ENCODE measurements around the gene TMEM236. TPM values are rescaled to one million over a fixed set of nuclear protein-coding genes. Genes with fewer than 3 reads are reported as not detected.

The TMEM236 gene
- total and polyA plus RNA-seq, 2 donors (not counting 3 experiments of a cell fraction or from before 2014, with no cell fraction given) = 0.24 to 0.29 TPM

GRCh38 chr10:17805921-17806577 lies 54.0 kb downstream of the TMEM236 start:
- Histone ChIP-seq H3K9me3 (replicated peaks; ENCODE audit: control insufficient read depth, insufficient read depth, low read length) (no peaks in the 10 kb centered on the region), H3K36me3 (ENCODE audit: control insufficient read depth in 2 of 2, extremely low read depth in 1 of 2, insufficient read depth in 2 of 2, low read length in 2 of 2) (no peaks in the 10 kb centered on the region), H3K27ac (ENCODE audit: insufficient read depth, low read depth, low read length) (no peak overlapping the region), H2AFZ (ENCODE audit: low read depth, low read length) (no peak overlapping the region), H4K20me1 (replicated peaks; ENCODE audit: control insufficient read depth, extremely low read depth, insufficient read depth, low read length) (no peaks in the 10 kb centered on the region), H3K79me2 (ENCODE audit: control insufficient read depth, insufficient read depth, low read length) (no peaks in the 10 kb centered on the region), H3K4me3 (replicated peaks in 1 of 3; ENCODE audit: insufficient read depth in 1 of 3, low read depth in 1 of 3, low read length in 3 of 3) (no peak overlapping the region), H3K9me1 (replicated peaks; ENCODE audit: control insufficient read depth, extremely low read depth, insufficient read depth, low read length) (no peaks in the 10 kb centered on the region), H3K4me1 (ENCODE audit: control insufficient read depth, extremely low read depth, insufficient read depth, low read length) (peaks cover 16% of the 10 kb centered on the region), H3K9ac (replicated peaks; ENCODE audit: extremely low read depth, insufficient read depth, low read length) (no peak overlapping the region), H3K4me2 (ENCODE audit: insufficient read depth, low read length) (no peak overlapping the region), H3K27me3 (ENCODE audit: control insufficient read depth in 2 of 2, insufficient read depth in 2 of 2, low read length in 2 of 2) (no peaks in the 10 kb centered on the region)
- dilution Hi-C loops (cut with MboI; ENCODE audit: extremely low pct_ligation_motif_present, low sequenced_read_pairs) (no loop called here), intact Hi-C loops (cut with micrococcal nuclease) (loop anchor here (5.0 kb wide), 1 partner anchor 41 kb away; no protein-coding TSS in a partner anchor)
- TF ChIP-seq CTCF (IDR thresholded peaks at IDR 0.05; ENCODE audit: extremely low read depth in 1 of 2, insufficient read depth in 1 of 2, low read depth in 1 of 2, low read length in 2 of 2) (peak in 1 of 2 donors; percentile 23), JUN (IDR thresholded peaks at IDR 0.05; ENCODE audit: borderline replicate concordance, insufficient read depth, insufficient read length, low read depth) (no peak)
- DNase-seq (ENCODE audit: low read depth, low spot score) = no peak
- ChIA-PET CTCF (no interaction called here), POLR2A (no interaction called here)
- no peak for FAIRE-seq
- no TSS peak for BruUV-seq (replicated peaks)

- FAIRE-seq = no peak
- H4K20me1 ChIP-seq (replicated peaks; ENCODE audit: control insufficient read depth, extremely low read depth, insufficient read depth, low read length) = no peaks in the 10 kb centered on the region
These were observed 57.2 kb downstream of the TMEM236 start, which contains the start of gene MRC1 for GRCh38 chr10:17808971-17809841. Gene MRC1 (plus strand): TSS chr10:17809348. CDS start chr10:17809466, 118 bp downstream.

More at GRCh38 chr10:17808971-17809841, 57.2 kb downstream of the TMEM236 start, which contains the start of gene MRC1:
- Histone ChIP-seq H3K27me3 (ENCODE audit: control insufficient read depth in 2 of 2, insufficient read depth in 2 of 2, low read length in 2 of 2) (no peaks in the 10 kb centered on the region), H3K79me2 (ENCODE audit: control insufficient read depth, insufficient read depth, low read length) (no peaks in the 10 kb centered on the region), H3K9me1 (replicated peaks; ENCODE audit: control insufficient read depth, extremely low read depth, insufficient read depth, low read length) (no peaks in the 10 kb centered on the region), H3K9me3 (replicated peaks; ENCODE audit: control insufficient read depth, insufficient read depth, low read length) (no peaks in the 10 kb centered on the region), H3K4me2 (ENCODE audit: insufficient read depth, low read length) (no peak within 1 kb of the TSS), H3K27ac (ENCODE audit: insufficient read depth, low read depth, low read length) (no peak within 1 kb of the TSS), H3K9ac (replicated peaks; ENCODE audit: extremely low read depth, insufficient read depth, low read length) (no peak within 1 kb of the TSS), H3K4me1 (ENCODE audit: control insufficient read depth, extremely low read depth, insufficient read depth, low read length) (peaks cover 9% of the 10 kb centered on the region), H2AFZ (ENCODE audit: low read depth, low read length) (no peak within 1 kb of the TSS), H3K4me3 (replicated peaks in 1 of 3; ENCODE audit: insufficient read depth in 1 of 3, low read depth in 1 of 3, low read length in 3 of 3) (no peak within 1 kb of the TSS), H3K36me3 (ENCODE audit: control insufficient read depth in 2 of 2, extremely low read depth in 1 of 2, insufficient read depth in 2 of 2, low read length in 2 of 2) (no peaks in the 10 kb centered on the region)
- dilution Hi-C loops (cut with MboI; ENCODE audit: extremely low pct_ligation_motif_present, low sequenced_read_pairs) = no loop called here
- TF ChIP-seq MYC (IDR thresholded peaks at IDR 0.05; ENCODE audit: low read depth, low read length) (no peak), CTCF (IDR thresholded peaks at IDR 0.05; ENCODE audit: extremely low read depth in 1 of 2, insufficient read depth in 1 of 2, low read depth in 1 of 2, low read length in 2 of 2) (no peak), POLR2AphosphoS5 (IDR thresholded peaks at IDR 0.05; ENCODE audit: insufficient read depth, low read depth, low read length) (no peak), JUN (IDR thresholded peaks at IDR 0.05; ENCODE audit: borderline replicate concordance, insufficient read depth, insufficient read length, low read depth) (no peak), FOS (IDR thresholded peaks at IDR 0.05; ENCODE audit: borderline replicate concordance, insufficient read depth, low read length) (no peak), MAX (IDR thresholded peaks at IDR 0.05; ENCODE audit: insufficient read depth, insufficient read length) (no peak), GATA2 (IDR thresholded peaks at IDR 0.05; ENCODE audit: insufficient read depth, insufficient read length, low read depth, low read length) (no peak), EZH2 (IDR thresholded peaks at IDR 0.05; ENCODE audit: borderline replicate concordance, low read depth, low read length, severe bottlenecking) (no peak), POLR2A (IDR thresholded peaks at IDR 0.05; ENCODE audit: low read depth, low read length) (no peak)
- DNase-seq (ENCODE audit: low read depth, low spot score) = no peak
- CTCF ChIA-PET = interaction anchor here (1.1 kb wide), 1 partner anchor 17 kb away, joined by 3 read pairs; no protein-coding TSS in a partner anchor
- intact Hi-C loops (cut with micrococcal nuclease) = loop anchor here (5.0 kb wide), 1 partner anchor 38 kb away; no protein-coding TSS in a partner anchor
- BruUV-seq (replicated peaks) = no TSS peak
- POLR2A ChIA-PET = no interaction called here
